OCI-LY3 (cell line): ENCODE measurements around the gene ALDOB.

Source experiments
- H2AFZ ChIP-seq: fragments of 200-600, 300-600 bp; shearing (Covaris generic); 2 replicates; pipeline ENCODE4 v1.6.0; 2014; ENCODE audit warnings: antibody characterized with exemption, low read depth, low read length
- H3K27ac ChIP-seq: fragments of 200-600, 300-600 bp; sonication (generic); 2 replicates; pipeline ENCODE4 v1.5.1; 2014; ENCODE audit warnings: mild to moderate bottlenecking, low read length, moderate library complexity, mixed read lengths
- H3K27me3 ChIP-seq: fragments of 200-600, 300-600 bp; sonication (generic); 2 replicates; pipeline ENCODE4 v1.6.1; 2014; ENCODE audit warnings: low read depth, low read length, mixed read lengths
- H3K36me3 ChIP-seq: fragments of 200-600, 300-600 bp; sonication (generic); replicated peaks from 2 replicates; pipeline ENCODE3; 2014; ENCODE audit warnings: low read depth, low read length, mixed read lengths
- H3K4me1 ChIP-seq: fragments of 300-600, 200-600 bp; sonication (generic); 2 replicates; pipeline ENCODE4 v1.6.1; 2014; ENCODE audit warnings: low read length, mixed read lengths
- H3K4me2 ChIP-seq: fragments of 200-600, 300-600 bp; sonication (generic); 2 replicates; pipeline ENCODE4 v1.6.1; 2014; ENCODE audit warnings: low read length, mixed read lengths
- H3K4me3 ChIP-seq: fragments of 300-600, 200-600 bp; sonication (generic); 2 replicates; pipeline ENCODE4 v1.5.1; 2014; ENCODE audit warnings: antibody characterized with exemption, mild to moderate bottlenecking, low read length, moderate library complexity
- H3K79me2 ChIP-seq: fragments of 300-600, 200-600 bp; shearing (Covaris generic); 2 replicates; pipeline ENCODE4 v1.6.1; 2014; ENCODE audit warnings: mild to moderate bottlenecking, low read length, mixed read lengths
- H3K9ac ChIP-seq: fragments of 300-600, 200-600 bp; shearing (Covaris generic); 2 replicates; pipeline ENCODE4 v1.6.0; 2014; ENCODE audit warnings: mild to moderate bottlenecking, low read length, moderate library complexity
- H3K9me3 ChIP-seq: fragments of 200-600, 300-600 bp; shearing (Covaris generic); 2 replicates; pipeline ENCODE4 v1.6.1; 2014; ENCODE audit warnings: low read length, mixed read lengths; ENCODE audit not compliant: insufficient read depth
- H4K20me1 ChIP-seq: fragments of 200-600, 300-600 bp; sonication (generic); 2 replicates; pipeline ENCODE4 v1.6.1; 2016; ENCODE audit warnings: low read length, mixed read lengths; ENCODE audit not compliant: insufficient read depth
- EZH2phosphoT487 ChIP-seq: fragments of 200-600 bp; shearing (Covaris generic); IDR thresholded peaks from 2 replicates; pipeline ENCODE4 v1.6.1; 2018; ENCODE audit warnings: antibody characterized with exemption, mixed run types, low read depth
- TF ChIP-seq, protein P1 (sequence below): fragments of 200-600, 300-600 bp; sonication (generic); IDR thresholded peaks from 2 replicates; pipeline ENCODE4 v1.5.1; 2014; ENCODE audit warnings: antibody characterized with exemption, low read length, low read depth

ALDOB gene

DNA sequence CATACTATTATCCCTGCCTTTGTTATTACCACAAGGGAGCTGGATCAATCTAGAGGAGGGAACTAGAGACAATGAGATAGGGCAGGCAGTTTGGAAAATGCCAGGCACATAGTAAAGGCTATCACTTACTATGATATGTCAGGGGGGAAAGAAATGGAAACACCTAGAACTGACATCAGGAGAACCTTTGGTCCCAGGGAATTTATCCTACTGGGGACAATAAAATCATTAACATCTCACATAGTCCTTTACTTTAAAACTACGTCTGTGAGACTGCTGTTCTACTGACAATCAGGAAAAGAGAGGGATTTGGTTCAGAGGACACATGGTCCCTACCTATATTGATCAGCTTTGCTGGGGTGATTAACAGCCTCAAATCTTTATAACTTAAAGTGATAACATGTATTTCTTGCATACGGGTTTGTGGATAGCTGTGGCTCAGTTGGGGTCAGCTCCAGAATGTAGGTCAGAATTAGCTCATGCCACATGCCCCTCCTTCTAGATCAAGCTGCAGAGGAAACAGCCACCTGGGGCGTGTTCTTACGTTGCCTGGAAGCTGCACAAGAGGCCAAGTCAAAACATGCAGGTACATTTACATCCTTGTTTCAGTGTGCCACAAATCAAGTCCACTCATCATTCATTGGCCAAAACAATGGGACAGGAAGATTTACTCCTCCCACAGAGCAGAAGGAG is 43.9 kb upstream of the ALDOB start:
- Histone ChIP-seq H3K27ac (no peak overlapping the region), H3K4me3 (no peak overlapping the region), H2AFZ (no peak overlapping the region), H3K4me1 (no peaks in the 10 kb centered on the region), H3K79me2 (no peaks in the 10 kb centered on the region), H4K20me1 (no peaks in the 10 kb centered on the region), H3K4me2 (no peak overlapping the region), H3K36me3 (no peaks in the 10 kb centered on the region), H3K9me3 (no peaks in the 10 kb centered on the region), H3K9ac (no peak overlapping the region), H3K27me3 (0 out of 2 replicates have a peak, but pooled peaks cover 3% of the 10 kb centered on the region)
- no peak for TF ChIP-seq EZH2phosphoT487
- TF ChIP-seq, protein P1, sequence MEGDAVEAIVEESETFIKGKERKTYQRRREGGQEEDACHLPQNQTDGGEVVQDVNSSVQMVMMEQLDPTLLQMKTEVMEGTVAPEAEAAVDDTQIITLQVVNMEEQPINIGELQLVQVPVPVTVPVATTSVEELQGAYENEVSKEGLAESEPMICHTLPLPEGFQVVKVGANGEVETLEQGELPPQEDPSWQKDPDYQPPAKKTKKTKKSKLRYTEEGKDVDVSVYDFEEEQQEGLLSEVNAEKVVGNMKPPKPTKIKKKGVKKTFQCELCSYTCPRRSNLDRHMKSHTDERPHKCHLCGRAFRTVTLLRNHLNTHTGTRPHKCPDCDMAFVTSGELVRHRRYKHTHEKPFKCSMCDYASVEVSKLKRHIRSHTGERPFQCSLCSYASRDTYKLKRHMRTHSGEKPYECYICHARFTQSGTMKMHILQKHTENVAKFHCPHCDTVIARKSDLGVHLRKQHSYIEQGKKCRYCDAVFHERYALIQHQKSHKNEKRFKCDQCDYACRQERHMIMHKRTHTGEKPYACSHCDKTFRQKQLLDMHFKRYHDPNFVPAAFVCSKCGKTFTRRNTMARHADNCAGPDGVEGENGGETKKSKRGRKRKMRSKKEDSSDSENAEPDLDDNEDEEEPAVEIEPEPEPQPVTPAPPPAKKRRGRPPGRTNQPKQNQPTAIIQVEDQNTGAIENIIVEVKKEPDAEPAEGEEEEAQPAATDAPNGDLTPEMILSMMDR = no peak

DNA sequence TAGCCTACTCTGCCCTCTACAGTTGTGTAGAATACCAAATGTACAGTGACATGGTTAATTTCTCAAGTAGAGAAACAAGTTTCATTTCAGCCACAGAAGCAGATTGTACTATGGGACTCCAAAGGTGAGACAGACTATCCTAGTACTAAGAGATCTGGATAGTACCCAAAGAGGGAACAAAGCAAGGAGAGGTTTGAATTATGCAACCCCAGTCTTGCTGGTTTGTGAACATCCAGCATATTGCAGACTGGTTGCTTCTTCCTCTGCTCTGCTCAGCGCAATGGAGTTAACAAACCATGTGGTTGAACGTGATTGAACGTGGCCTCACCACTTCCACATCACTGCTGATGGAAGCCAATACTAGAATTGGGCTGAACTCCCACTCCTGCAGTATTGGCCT is 43.3 kb upstream of the ALDOB start:
- no peak overlapping the region for H3K4me2 ChIP-seq
- H3K79me2 ChIP-seq = no peaks in the 10 kb centered on the region
- H3K4me1 ChIP-seq = no peaks in the 10 kb centered on the region
- H3K27ac ChIP-seq = no peak overlapping the region
- no peak overlapping the region for H3K9ac ChIP-seq
- H4K20me1 ChIP-seq = no peaks in the 10 kb centered on the region
- no peaks in the 10 kb centered on the region for H3K9me3 ChIP-seq
- H2AFZ ChIP-seq = no peak overlapping the region
- H3K4me3 ChIP-seq = no peak overlapping the region
- H3K36me3 ChIP-seq = no peaks in the 10 kb centered on the region
- 0 out of 2 replicates have a peak, but pooled peaks cover 3% of the 10 kb centered on the region for H3K27me3 ChIP-seq
- TF ChIP-seq, protein P1 = no peak
- TF ChIP-seq EZH2phosphoT487 = no peak

DNA sequence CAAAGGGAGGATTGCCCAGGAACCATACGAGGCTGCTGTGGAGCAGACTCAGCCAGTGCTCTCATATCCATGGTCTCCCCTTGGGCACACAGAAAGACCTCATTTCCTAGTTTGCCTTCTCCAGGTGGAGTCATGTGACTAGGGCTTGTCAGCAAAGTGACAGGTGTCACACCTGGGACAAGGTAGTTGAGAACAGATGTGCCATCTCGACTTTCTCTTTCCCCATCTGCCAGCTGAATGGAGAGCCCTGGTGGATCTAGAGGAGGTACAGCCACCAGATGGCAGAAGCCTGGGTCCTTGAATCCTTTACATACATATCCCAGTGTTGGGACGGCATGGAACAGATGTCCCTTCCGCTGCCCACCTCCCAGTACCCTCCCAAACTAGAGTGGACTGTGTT is 42.9 kb upstream of the ALDOB start:
- H3K36me3 ChIP-seq = no peaks in the 10 kb centered on the region
- TF ChIP-seq, protein P1 = no peak
- TF ChIP-seq EZH2phosphoT487 = no peak
- H3K79me2 ChIP-seq = no peaks in the 10 kb centered on the region
- no peak overlapping the region for H3K9ac ChIP-seq
- H4K20me1 ChIP-seq = no peaks in the 10 kb centered on the region
- H3K4me3 ChIP-seq = no peak overlapping the region
- H3K27ac ChIP-seq = no peak overlapping the region
- no peaks in the 10 kb centered on the region for H3K4me1 ChIP-seq
- no peaks in the 10 kb centered on the region for H3K9me3 ChIP-seq
- no peak overlapping the region for H3K4me2 ChIP-seq
- no peak overlapping the region for H2AFZ ChIP-seq
- 0 out of 2 replicates have a peak, but pooled peaks cover 3% of the 10 kb centered on the region for H3K27me3 ChIP-seq

DNA sequence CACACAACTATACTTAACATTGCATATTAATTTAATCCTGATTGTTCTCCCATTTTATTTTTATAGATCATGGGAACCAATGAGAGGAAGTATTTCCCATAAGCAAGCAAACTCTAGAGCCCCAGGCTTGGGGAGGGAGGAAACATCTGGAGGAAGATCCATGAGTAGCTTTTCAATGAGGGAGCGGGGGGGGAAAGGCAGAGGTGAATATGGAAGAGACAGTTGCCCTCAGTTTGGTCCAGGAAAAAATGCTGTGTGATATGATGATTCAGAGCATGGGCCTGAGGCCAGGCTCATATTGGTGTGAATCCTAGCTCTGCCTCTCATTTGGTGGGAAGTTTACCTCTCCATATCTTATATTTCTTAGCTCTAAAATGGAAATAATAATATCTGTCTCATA is 42.2 kb upstream of the ALDOB start:
- TF ChIP-seq, protein P1 = no peak
- no peak for TF ChIP-seq EZH2phosphoT487
- no peaks in the 10 kb centered on the region for H4K20me1 ChIP-seq
- no peaks in the 10 kb centered on the region for H3K4me1 ChIP-seq
- H2AFZ ChIP-seq = no peak overlapping the region
- H3K27ac ChIP-seq = no peak overlapping the region
- H3K79me2 ChIP-seq = no peaks in the 10 kb centered on the region
- no peak overlapping the region for H3K9ac ChIP-seq
- no peak overlapping the region for H3K4me3 ChIP-seq
- no peaks in the 10 kb centered on the region for H3K36me3 ChIP-seq
- no peaks in the 10 kb centered on the region for H3K9me3 ChIP-seq
- H3K4me2 ChIP-seq = no peak overlapping the region
- H3K27me3 ChIP-seq = 0 out of 2 replicates have a peak, but pooled peaks cover 3% of the 10 kb centered on the region
